GM10266 (cell line): Measurements from ENCODE around the gene DHRSX.
"Not testable (repeated sequence)": the region's sequence is repeated elsewhere in the genome, so short reads cannot be mapped to it uniquely, and the experiment has no call there.

ENCODE experiments used
- DNase-seq: peaks from one replicate; pipeline ENCODE4 v3.0.0; 2012; ENCODE audit errors: extremely low spot score
- CTCF ChIP-seq: IDR thresholded peaks from 2 replicates; pipeline ENCODE4 v1.5.1; 2012; ENCODE audit warnings: mild to moderate bottlenecking, low read depth; ENCODE audit not compliant: control insufficient read depth, insufficient read depth; ENCODE audit errors: missing control alignments

The DHRSX gene

GRCh38 chrX:2387614-2388239 lies 113.0 kb downstream of the DHRSX start:
- DNase-seq, result no peak
- no peak for TF ChIP-seq CTCF

DNA sequence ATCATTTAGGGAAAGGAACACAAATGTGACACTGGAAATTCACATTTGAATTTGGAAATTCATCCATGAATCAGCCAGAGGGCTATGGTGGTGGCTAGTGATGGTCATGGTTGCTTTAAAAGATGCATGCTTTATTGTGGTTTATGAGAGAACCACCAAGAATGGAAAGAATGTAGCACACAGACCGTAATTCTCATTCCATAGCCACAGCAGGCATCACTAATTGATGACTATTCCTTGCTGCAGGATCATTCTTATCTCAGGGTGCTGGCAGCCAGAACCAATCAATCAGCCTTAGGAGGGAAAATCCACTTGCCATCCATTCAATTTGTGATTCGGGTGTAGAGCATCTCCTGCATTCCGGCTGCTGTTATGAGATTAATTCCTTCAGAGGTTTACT lies 115.6 kb downstream of the DHRSX start:
- no peak for DNase-seq
- TF ChIP-seq CTCF, result no peak

DNA sequence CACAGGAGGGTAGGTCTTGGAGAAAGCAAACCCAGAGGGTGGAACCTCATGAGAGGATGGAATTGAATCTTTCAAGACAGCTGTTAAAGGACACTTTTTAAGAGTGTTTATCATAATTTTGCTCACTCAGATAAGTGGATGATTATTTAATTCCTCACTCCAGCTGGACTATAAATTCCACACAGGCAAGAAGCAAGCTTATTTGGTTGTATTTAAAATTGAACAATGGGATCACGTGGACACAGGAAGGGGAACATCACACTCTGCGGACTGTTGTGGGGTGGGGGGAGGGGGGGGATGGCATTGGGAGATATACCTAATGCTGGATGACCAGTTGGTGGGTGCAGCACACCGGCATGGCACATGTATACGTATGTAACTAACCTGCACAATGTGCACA lies 116.3 kb downstream of the DHRSX start:
- TF ChIP-seq CTCF, result no peak
- no peak for DNase-seq

DNA sequence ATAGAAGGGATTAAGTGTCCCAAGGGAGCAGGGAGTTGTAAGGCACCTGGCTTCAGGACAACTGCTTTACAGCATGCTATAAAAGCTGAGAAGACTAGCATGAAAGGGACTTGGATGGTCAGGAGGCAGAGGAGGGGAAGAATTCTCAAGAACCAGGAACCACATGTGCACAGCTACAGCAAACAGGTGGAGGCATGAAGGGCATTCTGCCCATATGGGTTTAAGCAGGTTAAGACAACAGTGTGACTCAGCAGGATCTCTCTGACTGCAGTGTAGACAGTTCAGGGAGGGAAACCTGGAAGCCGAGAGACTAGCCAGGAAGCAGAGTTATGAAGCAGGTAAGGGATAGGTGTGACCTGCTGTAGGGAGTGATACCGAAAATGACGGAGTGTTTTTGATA lies 117.0 kb downstream of the DHRSX start:
- DNase-seq, result no peak
- no peak for TF ChIP-seq CTCF

DNA sequence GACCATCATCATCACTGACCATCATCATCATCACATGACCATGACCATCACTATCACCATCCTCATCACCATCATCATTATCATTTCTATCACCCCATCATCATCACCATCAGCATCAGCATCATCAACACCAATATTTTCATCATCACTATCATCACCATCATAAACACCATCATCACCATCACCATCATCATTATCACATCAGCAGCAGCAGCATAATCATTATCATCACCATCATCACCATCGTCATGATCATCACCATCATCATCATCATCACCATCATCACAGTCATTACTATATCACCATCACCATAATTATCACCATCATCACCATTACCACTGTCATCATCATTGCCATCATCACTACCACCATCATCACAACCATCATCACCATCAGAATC lies 117.6 kb downstream of the DHRSX start:
- no peak for TF ChIP-seq CTCF
- no peak for DNase-seq

DNA sequence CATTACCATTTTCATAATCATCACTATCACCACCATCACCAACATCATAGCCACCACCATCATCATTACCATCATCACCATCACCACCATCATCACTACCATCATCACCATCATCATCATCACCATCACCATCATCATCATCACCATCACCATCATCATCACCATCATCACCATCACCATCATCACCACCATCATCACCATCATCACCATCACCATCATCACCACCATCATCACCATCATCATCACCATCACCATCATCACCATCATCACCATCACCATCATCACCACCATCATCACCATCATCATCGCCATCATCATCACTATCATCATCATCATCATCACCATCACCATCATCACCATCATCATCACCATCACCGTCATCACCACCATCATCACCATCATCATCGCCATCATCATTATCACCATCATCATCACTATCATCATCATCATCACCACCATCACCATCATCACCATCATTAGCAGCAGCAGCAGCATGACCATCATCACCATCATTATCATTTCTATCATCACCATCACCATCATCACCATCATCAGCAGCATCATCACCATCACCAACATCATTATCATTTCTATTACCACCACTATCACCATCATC lies 118.2 kb downstream of the DHRSX start:
- not testable (repeated sequence) for DNase-seq

GRCh38 chrX:2376166-2376565 lies 124.6 kb downstream of the DHRSX start:
- no peak for DNase-seq
- no peak for TF ChIP-seq CTCF

- no peak for DNase-seq
- TF ChIP-seq CTCF, result no peak
Measured at GRCh38 chrX:2374086-2374485, 126.7 kb downstream of the DHRSX start.
